GM23338 (cell line): Measurements from ENCODE around the gene PRRC2A. TPM values are rescaled to one million over a fixed set of nuclear protein-coding genes. Genes with fewer than 3 reads are reported as not detected.

Source experiments
- ATAC-seq: fragments of 200-7000 bp; cut with Tn5 transposase; 3 replicates; pipeline ENCODE4 v1.9.1; 2020
- DNase-seq: peaks from one replicate; pipeline ENCODE4 v3.0.0-alpha.2; 2015; ENCODE audit warnings: low spot score
- H2AFZ ChIP-seq: fragments of 200-600 bp; sonication (generic); 2 replicates; pipeline ENCODE4 v1.8.0; 2016; ENCODE audit warnings: antibody characterized with exemption, mild to moderate bottlenecking, moderate library complexity
- H3F3A ChIP-seq: fragments of 200-600 bp; sonication (generic); replicated peaks from 2 replicates; pipeline ENCODE4 v1.8.0; 2017; ENCODE audit warnings: antibody characterized with exemption, mixed run types, low read depth
- H3K27ac ChIP-seq: fragments of 200-600 bp; sonication (generic); 2 replicates; pipeline ENCODE4 v1.6.1; 2016; ENCODE audit warnings: low read depth
- H3K27me3 ChIP-seq: fragments of 200-600 bp; sonication (generic); 2 replicates; pipeline ENCODE4 v1.8.0; 2016; ENCODE audit warnings: mild to moderate bottlenecking, mixed run types, moderate library complexity; ENCODE audit not compliant: insufficient read depth
- H3K36me3 ChIP-seq: fragments of 200-600 bp; sonication (generic); 2 replicates; pipeline ENCODE4 v1.8.0; 2016; ENCODE audit warnings: mild to moderate bottlenecking; ENCODE audit not compliant: insufficient read depth
- H3K4me1 ChIP-seq: fragments of 200-600 bp; sonication (generic); 2 replicates; pipeline ENCODE4 v1.8.0; 2016; ENCODE audit warnings: mild to moderate bottlenecking, moderate library complexity; ENCODE audit not compliant: insufficient read depth
- H3K4me2 ChIP-seq: fragments of 200-600 bp; sonication (generic); 2 replicates; pipeline ENCODE4 v1.7.1; 2017; ENCODE audit warnings: mixed run types
- H3K4me3 ChIP-seq: fragments of 200-600 bp; sonication (generic); 2 replicates; pipeline ENCODE4 v1.6.1; 2016; ENCODE audit warnings: mixed run types
- H3K79me2 ChIP-seq: fragments of 200-600 bp; sonication (generic); replicated peaks from 2 replicates; pipeline ENCODE4 v1.8.0; 2017; ENCODE audit warnings: mild to moderate bottlenecking; ENCODE audit not compliant: insufficient read depth
- H3K9me2 ChIP-seq: fragments of 200-600 bp; sonication (generic); 2 replicates; pipeline ENCODE4 v1.8.0; 2017; ENCODE audit not compliant: insufficient read depth
- H4K20me1 ChIP-seq: fragments of 200-600 bp; sonication (generic); replicated peaks from 2 replicates; pipeline ENCODE4 v1.8.0; 2017; ENCODE audit warnings: mild to moderate bottlenecking; ENCODE audit not compliant: insufficient read depth
- H3K27ac Mint-ChIP-seq: 2 replicates; pipeline ENCODE4 v1.8.0; 2020; ENCODE audit warnings: inconsistent platforms, mild to moderate bottlenecking, moderate library complexity, mixed read lengths
- H3K27me3 Mint-ChIP-seq: 3 replicates; pipeline ENCODE4 v1.8.0; 2022; ENCODE audit warnings: low read depth, mild to moderate bottlenecking, moderate library complexity, mixed read lengths, inconsistent platforms; ENCODE audit not compliant: insufficient read depth, poor library complexity
- H3K36me3 Mint-ChIP-seq: 3 replicates; pipeline ENCODE4 v1.8.0; 2021; ENCODE audit warnings: low read depth, mild to moderate bottlenecking, inconsistent platforms, moderate library complexity, mixed read lengths
- H3K4me1 Mint-ChIP-seq: 3 replicates; pipeline ENCODE4 v1.8.0; 2020; ENCODE audit warnings: mild to moderate bottlenecking, inconsistent platforms, mixed read lengths
- H3K4me3 Mint-ChIP-seq: 3 replicates; pipeline ENCODE4 v1.8.0; 2021; ENCODE audit warnings: moderate library complexity, mild to moderate bottlenecking, inconsistent platforms, mixed read lengths
- H3K9me3 Mint-ChIP-seq: 3 replicates; pipeline ENCODE4 v1.8.0; 2020; ENCODE audit warnings: moderate library complexity, mild to moderate bottlenecking, inconsistent platforms, mixed read lengths
- CREB1 ChIP-seq: fragments of 250-450 bp; sonication (Bioruptor Pico); IDR thresholded peaks from 2 replicates; pipeline ENCODE4 v1.5.0; 2020; ENCODE audit warnings: low read depth, mild to moderate bottlenecking, moderate library complexity
- CTCF ChIP-seq, 2 experiments: fragments of 200-600 bp in 1 of 2; sonication (generic) in 1 of 2; conservative IDR thresholded peaks; 2 replicates each; pipeline versions ENCODE4 v1.5.1 to v1.6.1; 2016 to 2017; ENCODE audit warnings: antibody characterized with exemption in 2 of 2, low read depth in 2 of 2, mild to moderate bottlenecking in 2 of 2, moderate library complexity in 1 of 2
- ETS1 ChIP-seq: IDR thresholded peaks from 2 replicates; pipeline ENCODE4 v1.6.1; 2016; ENCODE audit warnings: antibody characterized with exemption
- EZH2 ChIP-seq: fragments of 200-600 bp; sonication (generic); IDR thresholded peaks from one replicate; pipeline ENCODE4 v1.8.0; 2017; ENCODE audit warnings: antibody characterized with exemption, mild to moderate bottlenecking, low read depth; ENCODE audit not compliant: unreplicated experiment
- EZH2phosphoT487 ChIP-seq: fragments of 200-600 bp; sonication (generic); IDR thresholded peaks from one replicate; pipeline ENCODE4 v1.8.1; 2018; ENCODE audit warnings: antibody characterized with exemption; ENCODE audit not compliant: unreplicated experiment
- JUNB ChIP-seq: IDR thresholded peaks from one replicate; pipeline ENCODE4 v1.6.1; 2016; ENCODE audit warnings: antibody characterized with exemption; ENCODE audit not compliant: unreplicated experiment
- NANOG ChIP-seq: IDR thresholded peaks from 2 replicates; pipeline ENCODE4 v1.6.1; 2016; ENCODE audit warnings: antibody characterized with exemption, borderline replicate concordance
- POLR2AphosphoS5 ChIP-seq: IDR thresholded peaks from 2 replicates; pipeline ENCODE4 v1.6.1; 2016; ENCODE audit warnings: antibody characterized with exemption, low read depth
- REST ChIP-seq: IDR thresholded peaks from one replicate; pipeline ENCODE4 v1.6.1; 2018; ENCODE audit warnings: antibody characterized with exemption; ENCODE audit not compliant: unreplicated experiment
- STAT1 ChIP-seq: IDR thresholded peaks from one replicate; pipeline ENCODE4 v1.6.1; 2016; ENCODE audit warnings: antibody characterized with exemption; ENCODE audit not compliant: unreplicated experiment
- ZNF114 ChIP-seq: fragments of 250-450 bp; sonication (Bioruptor Pico); IDR thresholded peaks from 2 replicates; pipeline ENCODE4 v1.5.0; 2020; ENCODE audit warnings: mild to moderate bottlenecking, moderate library complexity
- ZNF331 ChIP-seq: fragments of 250-450 bp; sonication (Bioruptor Pico); IDR thresholded peaks from 2 replicates; pipeline ENCODE4 v1.5.0; 2020; ENCODE audit warnings: low read depth, mild to moderate bottlenecking, moderate library complexity
- ZNF462 ChIP-seq: fragments of 250-450 bp; sonication (Bioruptor Pico); IDR thresholded peaks from 2 replicates; pipeline ENCODE4 v1.5.0; 2020; ENCODE audit warnings: mild to moderate bottlenecking, moderate library complexity
- polyA plus RNA-seq: library from polyadenylated mRNA; unstranded; fragments of >200 nt; fragmentation: Nextera tagmentation; extraction: Ambion mirVana; gene quantifications from 2 replicates; pipeline ENCODE4 v1.2.1, GENCODE V29; 2016
- total RNA-seq: library from RNA; depleted of rRNA; stranded (reverse); fragments of >200 nt; shearing (Covaris generic); gene quantifications from 2 replicates; pipeline ENCODE4 v1.2.3, GENCODE V29; 2014

The PRRC2A gene
- total and polyA plus RNA-seq, 2 experiments from 2014 or later = 213 to 273 TPM

GRCh38 chr6:31676322-31676903 is 55.9 kb downstream of the PRRC2A start:
- Mint-ChIP-seq H3K27me3 (peaks cover 28% of the 10 kb centered on the region), H3K4me3 (no peak overlapping the region; the same call in 2 of the 3 replicates), H3K27ac (no peak overlapping the region), H3K36me3 (peaks cover 19% of the 10 kb centered on the region), H3K9me3 (no peaks in the 10 kb centered on the region; the same call in 2 of the 3 replicates), H3K4me1 (peaks cover 10% of the 10 kb centered on the region)
- Histone ChIP-seq H3K27me3 (peaks cover 6% of the 10 kb centered on the region), H3F3A (peaks cover 5% of the 10 kb centered on the region; the same call in 1 of the 2 replicates), H3K36me3 (peaks cover 1% of the 10 kb centered on the region; the same call in 1 of the 2 replicates), H3K27ac (no peak overlapping the region), H3K4me1 (no peaks in the 10 kb centered on the region), H2AFZ (no peak overlapping the region), H3K9me2 (no peaks in the 10 kb centered on the region), H3K79me2 (no peaks in the 10 kb centered on the region), H3K4me3 (no peak overlapping the region), H4K20me1 (no peaks in the 10 kb centered on the region; the same call in 1 of the 2 replicates), H3K4me2 (no peak overlapping the region)
- no peak for ATAC-seq
- TF ChIP-seq NANOG (no peak), ZNF331 (CRISPR knock-in tag) (no peak), ZNF114 (no peak), ZNF462 (CRISPR knock-in tag) (no peak), POLR2AphosphoS5 (no peak), CTCF (conservative IDR thresholded peaks at IDR 0.05; ENCODE audit: low read depth in 2 of 2) (no peak), REST (no peak), ETS1 (no peak), STAT1 (no peak), EZH2 (no peak), CREB1 (CRISPR knock-in tag) (no peak), JUNB (no peak), EZH2phosphoT487 (no peak)
- no peak for DNase-seq
